ENCODE measurements around the gene TGM6. TPM values are rescaled to one million over a fixed set of nuclear protein-coding genes. Genes with fewer than 3 reads are reported as not detected.

The TGM6 gene
- total RNA-seq, 4 donors from 2014 or later: not detected

- Histone ChIP-seq H3K36me3 (no peaks in the 10 kb centered on the region), H3K4me1 (no peaks in the 10 kb centered on the region), H3K27ac (no peak overlapping the region), H3K9me3 (no peaks in the 10 kb centered on the region), H3K27me3 (no peaks in the 10 kb centered on the region), H3K4me3 (no peak overlapping the region)
- DNase-seq (no peak), ATAC-seq (no peak)
- TF ChIP-seq CTCF (IDR thresholded peaks at IDR 0.05 in 4 of 5, conservative IDR thresholded peaks at IDR 0.05 in 1 of 5): no peak
- intact Hi-C loops (cut with DNase I; ENCODE audit: low total_unique reads) (no loop called here), in situ Hi-C loops (cut with MboI; ENCODE audit: low sequenced_read_pairs in 4 of 4) (no loop called here)
These were observed 2.1 kb downstream of the TGM6 start for GRCh38 chr20:2382833-2383232.

- Histone ChIP-seq H3K27ac (no peak overlapping the region), H3K36me3 (no peaks in the 10 kb centered on the region), H3K4me1 (no peaks in the 10 kb centered on the region), H3K9me3 (peaks cover 0 to 6% (median 0%) of the 10 kb centered on the region in 3 donors), H3K27me3 (no peaks in the 10 kb centered on the region), H3K4me3 (no peak overlapping the region)
- no peak for ATAC-seq
- TF ChIP-seq CTCF (IDR thresholded peaks at IDR 0.05 in 4 of 5, conservative IDR thresholded peaks at IDR 0.05 in 1 of 5) (no peak), POLR2A (IDR thresholded peaks at IDR 0.05) (no peak)
- no peak for DNase-seq
- in situ Hi-C loops (cut with MboI; ENCODE audit: low sequenced_read_pairs in 4 of 4): no loop called here
- intact Hi-C loops (cut with DNase I; ENCODE audit: low total_unique reads): no loop called here
These were observed 4.3 kb downstream of the TGM6 start for GRCh38 chr20:2385026-2385425.

DNA sequence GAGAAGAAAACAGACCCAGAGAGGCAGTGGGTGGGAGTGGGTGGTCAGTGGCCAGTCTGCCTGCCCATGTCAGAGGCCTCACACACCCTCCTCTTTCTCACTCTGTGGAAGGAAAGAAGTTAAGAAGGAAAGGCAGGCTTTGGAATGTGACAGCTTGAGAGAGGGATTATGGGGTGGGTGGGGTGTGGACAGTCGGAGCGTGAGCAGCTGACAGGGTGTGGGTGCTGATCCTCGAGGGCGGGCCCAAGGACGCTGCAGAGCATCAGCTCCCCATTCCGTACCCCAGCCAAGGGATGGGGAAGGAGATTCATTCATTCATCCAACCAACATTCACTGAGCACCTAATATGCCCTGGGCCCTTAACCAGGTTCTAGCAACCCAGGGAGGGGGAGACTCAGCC is 4.8 kb downstream of the TGM6 start:
- H3K4me3 ChIP-seq: no peak overlapping the region
- H3K27ac ChIP-seq: no peak overlapping the region
- no peaks in the 10 kb centered on the region for H3K27me3 ChIP-seq
- DNase-seq (no peak), ATAC-seq (no peak)
- H3K9me3 ChIP-seq: peaks cover 0 to 6% (median 0%) of the 10 kb centered on the region in 3 donors
- H3K4me1 ChIP-seq: no peaks in the 10 kb centered on the region
- TF ChIP-seq POLR2A (IDR thresholded peaks at IDR 0.05) (no peak), CTCF (IDR thresholded peaks at IDR 0.05 in 4 of 5, conservative IDR thresholded peaks at IDR 0.05 in 1 of 5) (no peak)
- H3K36me3 ChIP-seq: no peaks in the 10 kb centered on the region
- in situ Hi-C loops (cut with MboI; ENCODE audit: low sequenced_read_pairs in 4 of 4) (no loop called here), intact Hi-C loops (cut with DNase I; ENCODE audit: low total_unique reads) (no loop called here)

- Histone ChIP-seq H3K27me3 (no peaks in the 10 kb centered on the region), H3K27ac (no peak overlapping the region), H3K9me3 (peaks cover 0 to 6% (median 0%) of the 10 kb centered on the region in 3 donors), H3K4me1 (no peaks in the 10 kb centered on the region), H3K36me3 (no peaks in the 10 kb centered on the region), H3K4me3 (no peak overlapping the region)
- in situ Hi-C loops (cut with MboI; ENCODE audit: low sequenced_read_pairs in 4 of 4) (no loop called here), intact Hi-C loops (cut with DNase I; ENCODE audit: low total_unique reads) (no loop called here)
- DNase-seq (no peak), ATAC-seq (no peak)
- no peak for TF ChIP-seq CTCF (IDR thresholded peaks at IDR 0.05 in 4 of 5, conservative IDR thresholded peaks at IDR 0.05 in 1 of 5)
- TF ChIP-seq POLR2A (IDR thresholded peaks at IDR 0.05): no peak
These were observed 5.9 kb downstream of the TGM6 start for GRCh38 chr20:2386516-2387179.

DNA sequence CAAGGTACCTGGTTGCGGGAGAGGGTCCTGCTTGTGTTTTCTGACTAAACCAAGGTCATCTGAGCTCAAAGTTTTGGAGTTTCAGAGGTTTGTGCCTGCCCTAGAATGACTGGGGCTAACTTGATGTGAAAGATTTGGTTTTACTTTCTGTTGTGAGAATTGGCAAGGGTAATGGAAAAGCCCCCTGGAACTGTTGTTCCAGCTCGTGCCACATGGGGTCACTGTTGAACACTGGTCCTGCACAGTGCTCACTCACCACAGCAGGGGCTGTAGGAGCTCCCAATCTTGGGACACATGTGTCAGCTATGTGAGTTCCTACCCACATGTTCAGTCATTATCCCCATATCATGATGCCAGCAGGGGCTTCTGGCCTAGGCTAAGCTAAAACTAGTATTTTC is 6.5 kb downstream of the TGM6 start:
- ATAC-seq: no peak
- Histone ChIP-seq H3K27ac (no peak overlapping the region), H3K4me1 (no peaks in the 10 kb centered on the region), H3K9me3 (peaks cover 0 to 6% (median 0%) of the 10 kb centered on the region in 3 donors), H3K36me3 (no peaks in the 10 kb centered on the region), H3K4me3 (no peak overlapping the region), H3K27me3 (no peaks in the 10 kb centered on the region)
- in situ Hi-C loops (cut with MboI; ENCODE audit: low sequenced_read_pairs in 4 of 4): no loop called here
- DNase-seq: no peak
- intact Hi-C loops (cut with DNase I; ENCODE audit: low total_unique reads): no loop called here
- no peak for TF ChIP-seq POLR2A (IDR thresholded peaks at IDR 0.05)
- peak in 1 of 5 experiments; percentile 17 for TF ChIP-seq CTCF (IDR thresholded peaks at IDR 0.05 in 4 of 5, conservative IDR thresholded peaks at IDR 0.05 in 1 of 5)
